Stimulated activated CD4-positive, alpha-beta T cell treated with anti-CD3 and anti-CD28 coated beads, Interleukin-2, amount 100 ng/mL, for 48 hours (primary cell): ENCODE results near the gene ELOVL7.
"Not testable (repeated sequence)": the region's sequence is repeated elsewhere in the genome, so short reads cannot be mapped to it uniquely, and the experiment has no call there.

Experiments used
- DNase-seq, 2 donors: peaks; one replicate each; pipeline ENCODE4 v3.0.0-alpha.2; 2020

The ELOVL7 gene

DNA sequence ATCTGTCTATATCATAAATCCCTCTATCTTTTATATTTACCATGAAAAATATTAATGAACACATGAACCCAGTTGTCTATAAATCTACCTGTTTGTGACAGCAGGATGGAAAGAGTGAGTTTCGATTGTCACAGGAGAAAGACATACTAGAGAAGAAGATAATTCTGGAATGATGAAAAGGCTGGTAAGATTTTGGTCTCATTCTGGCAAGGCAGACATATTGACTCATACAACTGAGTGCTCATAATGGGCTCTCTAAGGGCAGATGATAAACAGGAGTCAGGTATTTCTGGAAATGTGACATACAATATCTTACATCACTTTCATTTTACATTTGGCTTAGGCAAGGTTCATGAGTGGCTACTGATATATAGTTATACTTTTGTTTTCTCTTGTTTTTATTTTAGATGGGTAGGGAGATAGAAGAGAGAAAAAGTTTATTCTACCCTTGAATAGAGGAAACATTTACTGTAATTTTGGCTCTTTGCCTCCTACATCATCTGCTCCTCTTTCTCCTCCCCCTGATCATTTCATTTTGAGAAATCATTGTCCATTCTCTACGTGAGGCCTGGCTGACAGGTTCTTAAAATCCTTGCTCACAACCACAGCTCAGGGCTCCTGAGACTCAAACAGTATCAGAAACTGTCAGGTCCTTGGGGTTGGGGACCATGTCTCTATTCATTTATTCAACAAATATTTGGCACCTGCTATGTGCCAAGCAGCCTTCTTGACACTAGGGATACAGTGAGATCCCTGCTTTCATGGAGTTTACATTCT, 14.4 kb downstream of the ELOVL7 start:
- no peak for DNase-seq

DNA sequence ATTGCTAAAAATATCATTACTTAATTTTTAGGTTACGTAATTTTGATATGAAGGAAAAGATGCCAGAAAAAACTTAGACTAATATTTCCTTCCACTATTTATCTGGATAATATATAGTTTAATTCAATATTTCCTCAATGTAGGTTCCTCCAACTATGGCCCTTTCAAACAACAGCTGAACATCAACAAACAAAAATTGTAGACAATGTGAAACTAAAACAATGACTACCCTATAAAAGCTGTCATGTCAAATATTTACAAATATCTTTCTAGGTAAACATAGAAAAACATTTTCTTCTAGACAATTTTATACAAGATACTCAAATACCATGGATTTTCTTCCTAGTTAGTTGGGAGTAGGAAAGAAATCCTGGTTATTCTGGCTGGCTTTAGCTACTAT, 16.9 kb downstream of the ELOVL7 start:
- DNase-seq, result no peak

DNA sequence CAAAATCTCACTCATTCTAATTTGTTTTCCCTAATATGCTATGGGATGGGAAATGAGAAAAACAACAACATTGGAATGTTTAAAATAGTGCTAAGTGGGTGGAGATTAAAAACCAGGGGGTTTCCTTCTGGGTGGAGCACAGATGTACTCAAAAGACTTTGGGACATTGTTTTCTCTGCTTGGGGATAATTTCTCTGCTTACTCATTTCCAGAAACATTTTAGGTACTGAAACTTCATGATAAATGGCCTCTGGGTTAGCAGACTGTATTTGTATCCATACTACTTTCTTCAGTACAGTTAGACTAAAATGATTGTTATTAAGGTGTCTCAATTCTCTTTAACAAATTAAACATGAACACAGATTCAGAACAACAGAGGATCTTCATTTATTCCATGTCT, 17.4 kb downstream of the ELOVL7 start:
- DNase-seq, result no peak

DNA sequence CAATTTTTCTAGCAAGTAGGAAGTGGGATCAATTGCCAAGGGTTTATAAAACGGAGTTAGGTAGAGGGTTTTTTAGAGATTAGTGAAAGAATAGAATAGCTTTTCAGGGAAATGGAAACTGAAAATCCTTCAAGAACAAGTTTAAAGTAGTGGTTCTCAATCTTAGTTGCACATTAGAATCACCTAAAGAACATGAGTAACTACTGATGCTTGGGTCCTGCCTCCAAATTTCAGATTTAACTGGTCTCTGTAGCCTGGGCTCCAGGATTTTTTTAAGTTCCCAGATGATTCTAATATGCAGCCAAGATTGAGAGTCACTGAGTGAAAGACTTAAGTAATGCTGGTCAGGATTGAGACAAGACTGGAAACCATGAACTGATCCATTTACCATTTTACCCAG, 20.5 kb downstream of the ELOVL7 start:
- DNase-seq, result no peak

DNA sequence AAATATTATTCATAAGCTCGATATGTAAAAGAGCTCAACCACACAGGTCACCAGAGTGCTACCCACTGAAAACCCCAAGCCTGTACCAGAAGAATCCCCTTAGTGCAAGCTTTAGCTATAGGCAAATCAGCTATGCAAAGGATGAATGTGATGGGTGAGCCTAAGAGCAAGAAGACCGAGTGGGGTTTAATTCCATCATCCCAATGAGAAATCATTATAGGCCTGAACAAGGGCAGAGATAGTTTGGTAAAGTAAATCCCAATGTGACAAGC, 21.8 kb downstream of the ELOVL7 start:
- DNase-seq, result no peak

DNA sequence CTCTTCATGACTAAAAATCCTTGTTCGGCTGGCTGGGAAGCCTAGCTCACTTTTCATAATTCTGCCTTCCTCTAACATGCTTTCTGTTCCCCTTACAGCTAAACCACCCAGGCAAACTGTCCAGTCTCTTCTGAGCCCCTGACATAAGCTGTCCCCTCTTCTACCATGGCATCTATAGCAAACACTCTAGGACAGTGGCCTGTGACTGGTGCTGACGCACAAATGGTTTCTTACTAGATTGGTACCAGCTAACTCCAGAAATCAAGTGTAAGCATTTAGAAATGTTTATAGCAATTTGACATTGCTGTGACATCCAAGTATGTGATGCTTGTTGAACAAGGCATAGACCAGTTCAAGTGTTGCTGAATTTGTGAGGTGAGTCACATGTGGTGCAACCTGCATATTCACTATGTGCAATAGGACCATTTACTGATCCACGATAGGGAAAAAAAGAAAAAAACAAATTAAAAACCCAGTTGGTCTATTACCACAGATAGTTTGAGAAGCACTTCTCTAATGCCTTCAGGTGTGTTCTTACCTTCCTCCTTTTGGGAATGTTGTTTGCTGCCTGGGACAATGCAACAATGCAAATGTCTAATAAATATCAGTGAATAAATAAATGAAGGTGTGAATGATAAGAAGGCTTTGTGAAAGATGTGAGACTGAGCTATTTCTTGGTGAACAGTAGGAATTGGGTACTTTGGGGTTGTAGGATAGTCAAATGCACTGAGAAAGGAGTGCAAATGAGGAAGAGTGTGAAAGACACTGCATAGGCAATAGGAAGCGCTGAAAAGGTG, 22.4 kb downstream of the ELOVL7 start:
- no peak for DNase-seq

DNA sequence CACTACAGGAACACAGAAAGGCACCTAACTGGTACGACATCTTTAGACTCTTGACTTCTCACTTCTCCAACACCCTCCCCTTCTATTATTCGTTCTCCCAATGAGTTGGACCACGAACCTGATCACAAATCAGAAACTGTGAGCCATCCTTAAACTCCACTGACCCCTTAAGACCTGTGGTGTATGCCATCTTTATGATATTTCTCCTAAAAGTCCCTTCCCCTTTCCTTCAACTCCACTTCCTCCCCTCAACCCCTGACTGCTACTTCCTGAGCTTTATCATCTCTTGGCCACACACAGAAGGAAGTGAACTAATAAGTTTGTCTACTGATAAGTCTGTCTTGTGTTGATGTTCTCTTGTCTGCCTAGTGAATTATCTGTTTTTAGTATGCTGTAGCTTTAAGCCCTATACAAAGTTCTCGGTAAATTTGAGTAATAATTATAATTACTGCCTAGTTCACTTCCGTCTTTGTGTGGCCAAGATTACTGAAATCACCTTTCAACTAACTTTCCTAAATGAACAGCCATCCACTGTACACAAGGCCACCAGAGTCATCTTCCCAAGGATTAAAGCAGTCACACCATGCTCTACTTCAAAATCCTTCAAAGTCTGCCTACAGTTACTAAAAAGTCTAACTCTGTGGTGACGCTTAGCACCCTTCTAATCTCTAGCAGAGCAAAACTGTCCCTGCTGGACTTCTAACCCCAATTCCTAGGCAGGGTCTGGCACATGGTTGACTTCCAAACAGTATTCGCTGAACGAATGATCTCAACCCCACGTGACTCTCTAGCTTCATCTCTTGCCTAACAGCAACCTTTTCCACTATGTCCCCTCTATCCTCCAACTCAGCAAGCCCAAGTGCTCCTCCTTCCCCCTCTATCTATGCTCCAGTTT, 23.2 kb downstream of the ELOVL7 start:
- no peak for DNase-seq

DNA sequence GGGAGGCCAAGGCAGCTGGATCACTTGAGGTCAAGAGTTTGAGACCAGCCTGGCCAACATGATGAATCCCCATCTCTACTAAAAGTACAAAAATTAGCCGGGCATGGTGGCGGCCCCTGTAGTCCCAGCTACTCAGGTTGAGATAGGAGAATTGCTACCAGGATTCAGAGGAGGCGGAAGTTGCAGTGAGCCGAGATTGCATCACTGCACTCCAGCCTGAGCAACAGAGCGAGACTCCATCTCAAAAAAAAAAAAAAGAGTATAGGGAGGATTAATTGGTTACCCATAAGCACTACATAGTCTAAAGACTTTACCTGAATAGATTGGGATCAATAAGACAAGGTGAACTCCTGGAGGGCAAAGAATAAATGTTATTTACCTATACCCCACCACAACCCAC, 27.9 kb downstream of the ELOVL7 start:
- DNase-seq, result not testable (repeated sequence)

DNA sequence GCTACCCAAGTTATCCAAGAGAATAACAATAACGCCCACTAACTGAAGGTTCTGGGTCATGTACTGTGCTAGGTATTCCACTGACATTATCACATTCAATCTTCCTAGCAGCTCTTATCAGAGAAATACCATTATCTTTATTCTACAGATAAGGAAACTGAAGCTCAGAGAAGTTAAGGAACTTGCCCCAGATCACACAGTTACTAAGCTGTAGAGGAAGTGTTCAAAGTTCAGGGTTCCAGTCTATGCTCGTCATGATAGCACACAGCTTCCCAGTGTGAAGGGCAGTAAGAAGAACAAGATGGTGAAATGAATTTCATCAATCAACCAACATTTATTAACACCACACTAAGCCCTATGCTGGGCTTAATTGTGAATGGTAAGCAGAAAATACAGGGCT, 29.6 kb downstream of the ELOVL7 start:
- no peak for DNase-seq

DNA sequence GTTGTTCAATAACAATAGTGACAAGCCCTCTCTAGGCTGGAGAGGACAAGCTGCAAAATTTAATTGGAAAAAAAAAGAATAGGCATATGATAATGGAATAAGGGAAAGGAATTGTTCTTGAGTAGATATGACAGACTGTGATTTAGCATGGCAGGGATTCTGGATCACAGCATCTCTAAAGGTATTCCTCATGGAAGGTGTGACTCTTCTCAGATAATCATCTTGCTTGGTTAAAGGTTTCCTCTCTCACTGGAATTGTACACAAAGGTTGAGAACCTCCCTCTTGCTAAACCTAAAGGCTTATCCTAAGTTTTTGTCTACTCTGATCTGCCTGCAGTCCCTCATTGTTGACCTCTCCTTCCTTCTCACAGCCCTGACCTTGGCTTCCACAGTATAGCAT, 31.6 kb downstream of the ELOVL7 start:
- DNase-seq, result no peak

DNA sequence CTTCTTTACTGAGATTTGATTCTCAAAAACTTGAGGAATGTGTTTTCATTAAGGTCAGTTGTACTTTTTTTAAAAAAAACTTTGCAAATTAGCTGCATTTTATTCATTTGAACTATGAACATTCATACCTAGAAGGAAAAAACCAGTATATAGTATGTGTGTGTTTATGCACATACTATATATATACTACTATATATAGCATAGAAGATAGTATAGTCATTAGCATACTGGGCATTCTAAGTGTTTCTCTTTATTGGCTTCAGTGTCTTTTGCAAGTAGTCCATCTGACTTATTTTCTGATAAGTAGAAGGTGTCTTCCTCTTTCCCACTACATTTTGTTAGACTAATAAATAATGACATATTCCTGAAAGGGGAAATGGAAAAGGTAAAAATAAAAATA, 33.0 kb downstream of the ELOVL7 start:
- DNase-seq, result no peak

DNA sequence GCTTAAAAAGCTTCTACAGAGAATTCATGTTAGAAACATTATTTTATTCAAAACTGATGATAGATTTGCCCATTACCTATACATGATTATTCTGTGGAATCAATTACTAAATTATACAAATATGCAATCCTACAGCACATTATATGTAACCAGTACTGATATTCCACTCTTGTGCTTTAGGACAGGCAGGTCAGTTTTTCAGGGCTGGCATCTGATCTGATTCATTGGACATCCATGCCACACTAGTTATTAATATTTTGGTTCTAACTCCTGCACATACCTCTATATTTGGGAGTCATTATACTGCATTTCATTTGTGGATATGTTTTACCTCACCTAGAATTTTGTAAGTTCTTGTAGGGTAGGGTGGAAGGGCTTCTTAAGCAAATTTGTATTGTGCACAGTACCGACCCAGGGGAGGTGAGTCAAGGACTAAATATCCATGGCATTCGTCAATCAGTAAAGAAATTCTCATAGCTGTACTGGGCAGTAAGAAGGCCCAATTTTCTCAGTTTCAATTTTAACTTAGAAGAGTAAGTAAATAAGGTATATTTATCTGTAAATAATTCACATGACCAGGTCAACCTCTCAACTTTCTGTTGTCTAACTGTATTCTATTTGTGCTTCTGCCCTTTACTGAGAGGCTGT, 33.5 kb downstream of the ELOVL7 start:
- no peak for DNase-seq

DNA sequence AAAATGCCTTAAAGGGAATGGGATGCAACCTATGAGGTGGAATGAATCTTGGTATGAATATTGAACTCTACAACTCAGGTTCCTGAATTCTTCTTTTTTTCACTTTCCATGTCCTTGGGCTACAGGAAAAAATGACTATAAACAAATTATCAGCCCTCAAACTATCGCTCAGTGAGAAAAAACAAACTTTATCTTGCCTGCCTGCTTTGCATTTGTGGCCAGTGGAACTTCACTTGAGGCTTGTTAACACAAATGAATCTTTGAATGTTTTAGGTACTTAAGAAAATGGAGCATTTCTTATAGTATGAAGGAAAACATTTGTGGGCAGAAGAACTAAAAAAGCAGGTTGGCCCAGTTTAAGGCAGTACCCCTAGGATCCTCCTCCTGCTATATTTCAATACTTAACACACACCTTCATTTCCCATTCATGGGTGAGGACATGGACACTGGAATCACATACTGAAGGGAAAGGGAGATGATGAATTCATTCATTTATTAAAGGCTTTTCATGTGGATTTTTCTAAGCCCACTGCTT, 34.1 kb downstream of the ELOVL7 start:
- DNase-seq, result no peak

DNA sequence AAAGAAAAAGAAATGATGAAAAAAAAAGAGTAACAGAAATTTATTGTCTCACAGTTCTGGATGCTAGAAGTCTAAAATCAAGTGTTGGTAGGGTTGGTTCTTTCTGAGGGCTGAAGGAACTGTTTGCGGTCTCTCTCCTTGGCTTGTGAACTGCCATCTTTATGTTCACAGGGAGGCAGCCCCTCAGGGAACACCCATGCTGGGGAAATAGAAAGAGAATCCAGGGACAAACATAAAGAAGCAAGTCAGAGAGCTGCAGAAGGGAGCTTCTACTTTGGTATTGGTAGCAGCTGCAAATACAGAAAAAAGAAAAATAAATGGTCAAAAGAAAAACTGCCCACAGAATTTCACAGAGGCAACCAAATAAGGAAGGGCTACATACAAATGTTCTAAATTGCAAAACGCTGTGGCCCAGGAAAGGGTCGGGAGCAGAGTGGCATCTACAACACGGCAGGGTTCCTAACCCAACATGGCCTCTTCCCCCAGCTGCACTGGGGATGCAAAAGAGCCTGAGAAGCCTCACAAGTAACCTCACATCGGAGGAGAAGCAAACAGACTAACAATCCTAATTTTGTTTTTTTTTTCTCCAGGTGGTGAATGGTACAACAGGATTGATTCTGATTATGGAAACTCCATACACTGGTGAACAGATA, 37.4 kb downstream of the ELOVL7 start:
- no peak for DNase-seq

DNA sequence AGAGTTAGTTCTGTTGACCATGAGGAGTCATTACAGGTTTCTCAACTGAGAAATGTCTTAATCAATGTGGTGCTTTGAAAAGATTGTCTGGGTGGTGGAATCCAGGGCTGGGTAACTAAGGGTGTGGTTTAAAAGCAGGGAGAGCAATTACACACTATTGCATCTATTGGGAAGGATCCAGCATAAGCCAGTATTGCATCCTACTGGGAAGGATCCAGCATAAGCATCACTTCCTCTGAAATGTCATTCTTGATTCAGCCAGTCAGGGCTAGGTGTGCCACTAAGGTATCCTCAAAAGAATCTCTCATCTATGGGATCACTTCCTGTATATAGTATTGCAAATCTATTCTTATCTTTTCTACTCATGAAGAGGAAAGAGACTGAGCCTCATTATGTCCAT, 38.6 kb downstream of the ELOVL7 start:
- no peak for DNase-seq

DNA sequence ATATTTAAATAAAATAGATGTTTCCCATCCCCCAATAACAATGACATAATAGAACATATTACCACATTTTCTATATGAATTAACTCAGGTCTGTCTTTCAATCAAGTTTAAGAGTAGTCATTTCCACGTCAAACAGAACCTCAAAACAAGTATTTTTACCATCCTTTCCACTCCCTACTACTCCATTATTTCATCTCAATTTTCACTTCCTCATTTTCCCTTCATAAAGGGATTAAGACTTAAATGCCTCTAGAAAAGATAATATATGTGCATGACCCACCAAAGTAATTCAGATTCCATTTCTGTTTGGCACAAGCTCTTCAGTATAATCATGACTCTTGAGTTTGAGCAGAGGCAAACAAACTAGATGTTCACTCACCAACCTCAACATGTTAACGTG, 40.4 kb downstream of the ELOVL7 start:
- DNase-seq, result no peak

DNA sequence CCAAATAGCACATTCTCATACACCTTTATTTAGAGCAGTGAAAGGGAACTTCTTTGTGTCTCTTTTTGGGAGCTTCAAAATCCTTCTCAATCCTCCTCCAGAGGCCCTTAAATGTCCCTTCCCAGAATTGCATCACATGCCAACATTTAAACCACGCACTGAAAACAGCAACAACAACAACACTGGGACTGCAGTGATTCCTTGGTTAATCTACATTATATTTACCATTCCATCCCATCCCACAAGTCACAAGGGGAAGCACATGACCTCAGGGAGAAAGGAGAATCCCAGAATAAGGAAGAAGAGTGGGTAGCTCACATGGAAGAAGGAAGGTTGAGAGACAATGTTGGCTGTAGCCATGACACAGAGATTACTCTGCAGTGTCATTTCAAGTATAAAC, 41.1 kb downstream of the ELOVL7 start:
- DNase-seq, result no peak

DNA sequence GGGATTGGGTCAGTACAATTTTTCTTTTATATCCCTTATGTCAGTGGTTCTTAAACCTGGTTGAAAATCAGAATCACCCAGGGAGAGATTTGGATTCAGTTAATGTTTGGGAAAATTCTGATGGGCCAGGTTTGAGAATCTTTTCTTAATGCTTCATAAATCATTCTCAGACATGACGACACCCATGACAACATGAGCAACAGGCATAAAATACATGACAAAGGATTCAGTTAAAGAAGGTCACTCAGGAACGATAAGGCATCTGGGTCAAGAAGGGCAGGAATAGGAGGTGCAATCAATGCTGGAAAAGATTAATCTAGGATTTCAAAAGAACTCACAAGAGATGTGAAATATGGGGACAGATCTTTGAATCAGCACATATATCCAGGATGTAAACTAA, 41.8 kb downstream of the ELOVL7 start:
- DNase-seq, result no peak

DNA sequence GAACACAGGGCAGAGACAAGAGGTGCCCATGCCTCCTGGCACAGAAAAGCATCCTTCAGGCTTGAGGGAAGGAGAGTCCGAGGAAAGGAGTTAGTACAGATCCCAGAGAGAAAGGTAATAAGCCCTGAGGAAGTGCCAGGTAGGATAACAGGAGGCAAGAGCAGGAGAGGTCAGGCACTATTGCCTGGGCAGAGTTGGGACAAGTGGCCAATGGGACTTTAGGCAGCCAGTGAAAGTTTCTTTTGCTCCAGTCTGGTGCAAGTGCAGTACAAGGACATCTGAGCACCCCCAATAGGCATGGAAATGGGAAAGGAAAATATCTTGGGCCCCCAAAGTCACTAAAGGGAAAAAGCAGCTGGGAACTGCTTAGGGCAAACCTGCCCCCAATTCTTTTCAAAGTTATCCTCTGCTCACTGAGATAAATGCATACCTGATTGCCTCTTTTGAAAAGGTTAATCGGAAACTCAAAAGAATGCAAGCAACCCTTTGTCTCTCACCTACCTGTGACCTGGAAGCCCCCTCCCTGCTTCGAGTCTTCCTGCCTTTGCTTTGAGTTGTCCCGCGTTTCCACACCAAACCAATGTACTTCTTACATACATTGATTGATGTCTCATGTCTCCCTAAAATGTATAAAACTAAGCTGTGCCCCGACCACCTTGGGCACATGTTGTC, 46.5 kb downstream of the ELOVL7 start:
- DNase-seq, result no peak

DNA sequence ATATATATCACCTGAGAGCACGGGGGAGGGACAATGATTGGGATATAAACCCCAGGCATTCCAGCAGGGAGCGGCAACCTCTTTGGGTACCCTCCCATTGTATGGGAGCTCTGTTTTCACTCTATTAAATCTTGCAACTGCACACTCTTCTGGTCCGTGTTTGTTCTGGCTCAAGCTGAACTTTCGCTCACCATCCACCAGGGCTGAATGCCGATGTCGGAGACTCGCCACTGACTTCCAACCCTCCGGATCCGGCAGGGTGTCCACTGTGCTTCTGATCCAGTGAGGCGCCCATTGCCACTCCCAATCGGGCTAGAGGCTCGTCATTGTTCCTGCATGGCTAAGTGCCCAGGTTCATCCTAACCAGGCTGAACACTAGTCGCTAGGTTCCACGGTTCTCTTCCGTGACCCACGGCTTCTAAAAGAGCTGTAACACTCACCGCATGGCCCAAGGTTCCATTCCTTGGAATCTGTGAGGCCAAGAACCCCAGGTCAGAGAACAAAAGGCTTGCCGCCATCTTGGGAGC, 48.6 kb downstream of the ELOVL7 start:
- DNase-seq, result not testable (repeated sequence)

DNA sequence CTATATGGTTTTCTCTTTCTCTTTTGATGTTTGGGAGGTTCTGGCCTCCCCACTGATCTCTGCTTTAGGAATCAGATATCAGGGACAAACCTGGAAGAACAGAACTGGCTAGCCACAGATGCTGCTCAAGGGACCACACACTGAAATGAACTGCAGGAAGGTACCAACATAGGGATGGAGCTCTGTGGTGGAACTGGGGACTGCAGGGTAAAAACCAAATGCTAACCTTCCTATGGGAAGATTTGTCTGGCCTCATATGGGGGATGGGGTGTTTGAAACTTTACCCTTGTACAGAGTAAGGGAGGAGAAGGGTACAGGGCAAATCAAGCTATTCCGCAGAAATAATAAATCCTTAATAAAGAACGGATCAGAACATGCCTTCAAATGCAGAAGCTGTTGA, 49.4 kb downstream of the ELOVL7 start:
- DNase-seq, result no peak

DNA sequence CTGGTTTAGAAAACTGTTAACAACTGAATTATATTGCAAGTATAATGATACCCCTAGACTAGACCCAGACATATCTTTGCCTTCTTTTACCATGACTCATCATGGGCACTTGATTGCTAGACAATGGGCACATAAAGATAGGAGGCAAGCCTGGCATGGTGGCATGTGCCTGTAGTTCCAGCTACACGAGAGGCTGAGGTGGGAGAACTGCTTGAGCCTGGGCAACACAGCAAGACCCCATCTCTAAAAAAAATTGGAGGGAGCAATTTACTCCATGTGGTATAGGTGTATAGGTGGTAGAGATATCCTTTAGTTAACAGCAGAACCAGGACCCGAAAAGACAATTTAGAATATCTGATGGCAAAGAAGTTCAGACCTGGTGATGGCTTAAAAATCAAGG, 51.6 kb downstream of the ELOVL7 start:
- no peak for DNase-seq
